OCI-LY3 (cell line): Measurements from ENCODE around the gene INTS1.

Experiments
- EZH2phosphoT487 ChIP-seq: fragments of 200-600 bp; shearing (Covaris generic); IDR thresholded peaks from 2 replicates; pipeline ENCODE4 v1.6.1; 2018; ENCODE audit warnings: antibody characterized with exemption, mixed run types, low read depth
- TF ChIP-seq, protein P1 (sequence below): fragments of 200-600, 300-600 bp; sonication (generic); IDR thresholded peaks from 2 replicates; pipeline ENCODE4 v1.5.1; 2014; ENCODE audit warnings: antibody characterized with exemption, low read length, low read depth

DNA sequence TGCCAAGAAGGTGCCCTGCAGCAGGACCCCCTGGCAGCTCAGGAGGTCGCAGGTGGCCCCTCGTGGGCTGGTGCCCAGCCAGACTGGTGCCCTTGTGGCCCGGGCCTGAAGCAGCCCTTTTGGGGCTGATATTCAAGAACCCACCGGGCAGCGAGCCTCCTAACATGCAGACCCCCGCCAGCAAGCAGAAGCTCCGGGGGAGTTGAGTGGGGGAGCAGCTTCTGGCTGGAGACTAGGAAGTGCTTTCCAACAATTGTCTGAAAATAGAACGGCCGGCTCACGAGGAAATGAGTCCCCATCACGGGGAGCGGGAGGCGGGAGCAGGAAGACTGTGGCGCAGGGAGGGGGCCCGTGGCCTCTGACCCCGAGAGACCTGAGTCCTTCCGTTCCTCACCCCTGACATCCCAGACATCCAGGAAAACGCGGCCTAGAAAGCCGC is 9.5 kb upstream of the INTS1 start:
- TF ChIP-seq, protein P1, sequence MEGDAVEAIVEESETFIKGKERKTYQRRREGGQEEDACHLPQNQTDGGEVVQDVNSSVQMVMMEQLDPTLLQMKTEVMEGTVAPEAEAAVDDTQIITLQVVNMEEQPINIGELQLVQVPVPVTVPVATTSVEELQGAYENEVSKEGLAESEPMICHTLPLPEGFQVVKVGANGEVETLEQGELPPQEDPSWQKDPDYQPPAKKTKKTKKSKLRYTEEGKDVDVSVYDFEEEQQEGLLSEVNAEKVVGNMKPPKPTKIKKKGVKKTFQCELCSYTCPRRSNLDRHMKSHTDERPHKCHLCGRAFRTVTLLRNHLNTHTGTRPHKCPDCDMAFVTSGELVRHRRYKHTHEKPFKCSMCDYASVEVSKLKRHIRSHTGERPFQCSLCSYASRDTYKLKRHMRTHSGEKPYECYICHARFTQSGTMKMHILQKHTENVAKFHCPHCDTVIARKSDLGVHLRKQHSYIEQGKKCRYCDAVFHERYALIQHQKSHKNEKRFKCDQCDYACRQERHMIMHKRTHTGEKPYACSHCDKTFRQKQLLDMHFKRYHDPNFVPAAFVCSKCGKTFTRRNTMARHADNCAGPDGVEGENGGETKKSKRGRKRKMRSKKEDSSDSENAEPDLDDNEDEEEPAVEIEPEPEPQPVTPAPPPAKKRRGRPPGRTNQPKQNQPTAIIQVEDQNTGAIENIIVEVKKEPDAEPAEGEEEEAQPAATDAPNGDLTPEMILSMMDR, result no peak
- TF ChIP-seq EZH2phosphoT487, result no peak
